DOHH2 (cell line): ENCODE results near the gene KBTBD12.

Experiments
- EZH2phosphoT487 ChIP-seq: fragments of 200-600 bp; sonication (generic); IDR thresholded peaks from 2 replicates; pipeline ENCODE4 v1.6.1; 2017; ENCODE audit warnings: borderline replicate concordance, mild to moderate bottlenecking, antibody characterized with exemption, low read length, moderate library complexity, mixed read lengths
- TF ChIP-seq, protein P1 (sequence below): fragments of 200-600 bp; sonication (generic); IDR thresholded peaks from one replicate; pipeline ENCODE4 v1.5.1; 2014; ENCODE audit warnings: antibody characterized with exemption, mild to moderate bottlenecking, low read depth, low read length; ENCODE audit not compliant: poor library complexity, severe bottlenecking

DNA sequence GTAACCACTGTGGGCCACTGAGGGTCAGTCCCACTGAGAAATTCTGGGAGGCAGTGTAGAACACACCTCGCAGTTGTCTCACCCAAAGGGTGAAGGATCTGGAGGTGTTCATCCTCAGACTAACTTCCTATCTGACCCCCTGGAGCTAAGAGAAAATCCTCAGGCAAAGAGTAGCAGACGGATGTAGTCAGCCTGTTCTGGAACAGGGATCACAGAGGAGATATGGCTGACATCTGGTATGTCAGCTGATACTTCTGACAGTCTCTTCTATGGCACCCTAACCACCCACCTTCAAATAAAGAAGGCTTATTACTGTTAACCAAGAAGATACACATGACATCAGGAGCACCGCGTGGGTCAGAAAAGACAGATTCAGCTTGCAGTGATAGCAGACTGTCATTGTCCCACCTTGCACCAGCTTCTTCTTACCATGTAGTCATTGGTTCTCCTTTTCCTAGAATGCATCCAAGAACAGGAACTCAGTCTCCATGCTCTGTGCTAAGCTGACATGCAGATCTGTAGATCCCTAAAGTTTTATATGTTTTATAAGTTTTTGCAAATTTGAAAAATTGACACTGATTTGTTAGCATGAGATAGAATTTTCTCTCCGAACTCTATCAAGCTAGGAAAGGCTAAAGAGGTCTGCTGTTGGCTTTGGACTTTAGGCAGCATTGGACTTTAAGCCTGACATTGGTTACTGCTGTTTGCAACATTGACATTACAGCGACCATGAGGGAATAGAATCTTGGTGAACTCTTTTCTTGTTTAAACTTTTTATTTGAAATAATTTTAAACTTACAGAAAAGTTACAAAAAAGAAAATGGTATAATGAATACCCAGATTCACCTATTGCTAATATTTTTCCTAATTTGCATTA, 60.4 kb downstream of the KBTBD12 start:
- TF ChIP-seq, protein P1, sequence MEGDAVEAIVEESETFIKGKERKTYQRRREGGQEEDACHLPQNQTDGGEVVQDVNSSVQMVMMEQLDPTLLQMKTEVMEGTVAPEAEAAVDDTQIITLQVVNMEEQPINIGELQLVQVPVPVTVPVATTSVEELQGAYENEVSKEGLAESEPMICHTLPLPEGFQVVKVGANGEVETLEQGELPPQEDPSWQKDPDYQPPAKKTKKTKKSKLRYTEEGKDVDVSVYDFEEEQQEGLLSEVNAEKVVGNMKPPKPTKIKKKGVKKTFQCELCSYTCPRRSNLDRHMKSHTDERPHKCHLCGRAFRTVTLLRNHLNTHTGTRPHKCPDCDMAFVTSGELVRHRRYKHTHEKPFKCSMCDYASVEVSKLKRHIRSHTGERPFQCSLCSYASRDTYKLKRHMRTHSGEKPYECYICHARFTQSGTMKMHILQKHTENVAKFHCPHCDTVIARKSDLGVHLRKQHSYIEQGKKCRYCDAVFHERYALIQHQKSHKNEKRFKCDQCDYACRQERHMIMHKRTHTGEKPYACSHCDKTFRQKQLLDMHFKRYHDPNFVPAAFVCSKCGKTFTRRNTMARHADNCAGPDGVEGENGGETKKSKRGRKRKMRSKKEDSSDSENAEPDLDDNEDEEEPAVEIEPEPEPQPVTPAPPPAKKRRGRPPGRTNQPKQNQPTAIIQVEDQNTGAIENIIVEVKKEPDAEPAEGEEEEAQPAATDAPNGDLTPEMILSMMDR, result no peak
- no peak for TF ChIP-seq EZH2phosphoT487
